Fibroblast of the aortic adventitia (primary cell): ENCODE measurements around the gene U2AF2. TPM values are rescaled to one million over a fixed set of nuclear protein-coding genes. Genes with fewer than 3 reads are reported as not detected.
A peak's percentile ranks its signal among the peaks of the same experiment; 100 is the strongest.

Experiments
- DNase-seq: peaks from one replicate; pipeline ENCODE4 v3.0.0-alpha.2; 2010; ENCODE audit warnings: low read depth
- H3K4me3 ChIP-seq: 2 replicates; pipeline ENCODE4 v1.5.1; 2011; ENCODE audit warnings: low read depth, mild to moderate bottlenecking, control low read depth, low read length, moderate library complexity
- CTCF ChIP-seq: IDR thresholded peaks from 2 replicates; pipeline ENCODE4 v1.5.1; 2011; ENCODE audit warnings: mild to moderate bottlenecking, low read length, control low read depth, inconsistent platforms; ENCODE audit not compliant: insufficient read depth
- total RNA-seq: library from RNA; depleted of rRNA; stranded (reverse); fragments of >200 nt; gene quantifications from 2 replicates; pipeline ENCODE4 v1.2.3, GENCODE V29; 2012; ENCODE audit warnings: low replicate concordance

The U2AF2 gene
- total RNA-seq, 1 donor: 71.4 TPM

- TF ChIP-seq CTCF: no peak
- DNase-seq: peak; percentile 70
- H3K4me3 ChIP-seq: peak within 1 kb of the TSS; percentile 80
These were observed 6.9 kb upstream of the U2AF2 start, which contains the start of gene CCDC106 for GRCh38 chr19:55647732-55648584. Gene CCDC106 (plus strand): TSS chr19:55648212. CDS start chr19:55649047, 835 bp downstream.

- peak overlapping the region; percentile 80 for H3K4me3 ChIP-seq
- DNase-seq: no peak
- no peak for TF ChIP-seq CTCF
These were observed 6.1 kb upstream of the U2AF2 start for GRCh38 chr19:55648585-55649267.

GRCh38 chr19:55649268-55650125, 5.3 kb upstream of the U2AF2 start:
- peak overlapping the region; percentile 80 for H3K4me3 ChIP-seq
- no peak for DNase-seq
- TF ChIP-seq CTCF: no peak

- H3K4me3 ChIP-seq: no peak overlapping the region
- DNase-seq: no peak
- no peak for TF ChIP-seq CTCF
These were observed 4.7 kb upstream of the U2AF2 start for GRCh38 chr19:55650126-55650557.

GRCh38 chr19:55650602-55651230, 4.1 kb upstream of the U2AF2 start:
- H3K4me3 ChIP-seq: no peak overlapping the region
- no peak for DNase-seq
- TF ChIP-seq CTCF: no peak

- TF ChIP-seq CTCF: no peak
- H3K4me3 ChIP-seq: no peak overlapping the region
- no peak for DNase-seq
These were observed 3.6 kb upstream of the U2AF2 start for GRCh38 chr19:55651236-55651635.
